Naive thymus-derived CD4-positive, alpha-beta T cell (primary cell): ENCODE measurements around the gene MDFIC. TPM values are rescaled to one million over a fixed set of nuclear protein-coding genes. Genes with fewer than 3 reads are reported as not detected.

Source experiments
- ATAC-seq: fragments of 150-1000 bp; cut with Tn5 transposase; 2 replicates; pipeline ENCODE4 v1.10.0; 2021; ENCODE audit warnings: mild to moderate bottlenecking, moderate library complexity
- CTCF ChIA-PET: fragments of 350-600 bp; sonication (Branson Sonifier 250); formaldehyde crosslinking; loops from one replicate; lab custom pipeline; 2021; ENCODE audit warnings: antibody characterized with exemption; lab: Charles Lee
- POLR2A ChIA-PET: fragments of 350-600 bp; sonication (Branson Sonifier 250); formaldehyde crosslinking; loops from one replicate; lab custom pipeline; 2021; ENCODE audit warnings: antibody characterized with exemption, inconsistent platforms; lab: Charles Lee
- DNase-seq, 9 donors: peaks; one replicate each; pipeline versions ENCODE4 v3.0.0 to v3.0.0-alpha.2; 2020 to 2022; ENCODE audit warnings: mixed read lengths in 1 of 9
- H3K27ac ChIP-seq: one replicate; pipeline ENCODE4 v1.7.0; 2013; ENCODE audit warnings: mild to moderate bottlenecking, low read depth, low read length, moderate library complexity
- H3K27me3 ChIP-seq, 2 donors: one replicate each; pipeline ENCODE4 v1.7.0; 2013; ENCODE audit warnings: low read length in 2 of 2, mild to moderate bottlenecking in 2 of 2, moderate library complexity in 2 of 2; ENCODE audit not compliant: control insufficient read depth in 2 of 2, insufficient read depth in 2 of 2
- H3K36me3 ChIP-seq, 3 experiments: 1 replicate in 2 of 3; 2 replicates in 1 of 3; pipeline ENCODE4 v1.7.0; 2013; ENCODE audit warnings: low read length in 3 of 3, mild to moderate bottlenecking in 3 of 3, moderate library complexity in 1 of 3; ENCODE audit not compliant: insufficient read depth in 3 of 3, control insufficient read depth in 2 of 3
- H3K4me1 ChIP-seq, 2 donors: one replicate each; pipeline ENCODE4 v1.7.0; 2013; ENCODE audit warnings: low read length in 2 of 2, mild to moderate bottlenecking in 2 of 2, moderate library complexity in 1 of 2; ENCODE audit not compliant: control insufficient read depth in 2 of 2, insufficient read depth in 2 of 2
- H3K4me3 ChIP-seq: 2 replicates; pipeline ENCODE4 v1.7.0; 2013; ENCODE audit warnings: mild to moderate bottlenecking, low read length
- H3K9me3 ChIP-seq, 3 experiments: 1 replicate in 2 of 3; 2 replicates in 1 of 3; pipeline ENCODE4 v1.7.0; 2013; ENCODE audit warnings: low read length in 3 of 3; ENCODE audit not compliant: control insufficient read depth in 2 of 3
- H3K27ac Mint-ChIP-seq, 9 donors: one replicate each; pipeline ENCODE4 v1.8.0; 2020 to 2022; ENCODE audit warnings: mixed read lengths in 9 of 9, mild to moderate bottlenecking in 8 of 9, moderate library complexity in 5 of 9, inconsistent platforms in 2 of 9
- H3K27me3 Mint-ChIP-seq, 5 donors: one replicate each; pipeline ENCODE4 v1.8.0; 2021 to 2022; ENCODE audit warnings: mixed read lengths in 5 of 5, mild to moderate bottlenecking in 1 of 5
- H3K36me3 Mint-ChIP-seq, 5 donors: one replicate each; pipeline ENCODE4 v1.8.0; 2020 to 2022; ENCODE audit warnings: mixed read lengths in 5 of 5, mild to moderate bottlenecking in 3 of 5, inconsistent platforms in 1 of 5
- H3K4me1 Mint-ChIP-seq, 7 donors: one replicate each; pipeline ENCODE4 v1.8.0; 2020 to 2022; ENCODE audit warnings: mixed read lengths in 7 of 7, mild to moderate bottlenecking in 3 of 7, inconsistent platforms in 1 of 7
- H3K4me3 Mint-ChIP-seq, 10 donors: one replicate each; pipeline ENCODE4 v1.8.0; 2020 to 2022; ENCODE audit warnings: mild to moderate bottlenecking in 10 of 10, mixed read lengths in 10 of 10, moderate library complexity in 6 of 10, inconsistent platforms in 2 of 10
- H3K9me3 Mint-ChIP-seq, 11 donors: one replicate each; pipeline ENCODE4 v1.8.0; 2020 to 2022; ENCODE audit warnings: mixed read lengths in 11 of 11, mild to moderate bottlenecking in 4 of 11, inconsistent platforms in 1 of 11, moderate library complexity in 1 of 11
- intact Hi-C, 2 donors: fragments of 100-400 bp; cut with micrococcal nuclease; formaldehyde crosslinking; loops; one replicate each; pipeline ENCODE4 v1.15.1; 2023
- polyA plus RNA-seq, 2 donors: library from polyadenylated mRNA; unstranded; fragments of 300-500 nt; fragmentation: Illumina TruSeq; gene quantifications; one replicate each; pipeline ENCODE4 v1.2.3, GENCODE V29; 2021
- total RNA-seq, 6 experiments: library from RNA in 5 of 6; stranded (reverse) in 5 of 6; gene quantifications; 1 replicate in 5 of 6; 2 replicates in 1 of 6; pipeline ENCODE4 v1.2.3 and lab custom pipeline; 2021 to 2026

The MDFIC gene
- total and polyA plus RNA-seq, 7 experiments from 2014 or later = 48.5 to 90.8 (median 58.1) TPM

DNA sequence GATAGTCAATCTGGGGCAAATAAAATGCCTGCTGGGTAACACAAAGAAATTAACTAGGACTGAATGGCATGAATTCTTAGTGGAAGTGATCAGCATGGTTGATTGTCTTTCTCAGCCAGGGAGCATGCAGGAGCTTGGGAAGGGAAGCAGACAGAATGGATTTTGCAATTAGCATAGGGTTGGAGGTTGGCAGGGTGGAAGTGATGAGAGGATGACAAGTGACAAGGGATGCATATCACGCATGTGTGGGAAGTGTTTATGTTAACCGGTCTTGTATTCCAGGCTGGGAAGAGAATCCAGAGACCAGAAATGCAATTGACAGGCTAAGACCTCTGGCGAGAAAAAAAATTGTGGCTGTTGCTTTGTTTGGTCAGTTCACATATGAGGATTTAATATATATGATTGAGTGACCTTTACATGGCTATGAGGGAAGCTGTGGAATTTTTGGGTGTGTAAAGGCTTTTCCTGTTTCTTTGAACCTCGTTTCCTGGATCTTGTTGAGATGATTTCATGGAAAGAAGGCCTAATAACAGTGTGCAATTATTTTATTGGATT, 8.3 kb downstream of the MDFIC start:
- Histone ChIP-seq H3K27ac (peak overlapping the region; percentile 49), H3K36me3 (no peaks in the 10 kb centered on the region), H3K4me1 (peaks cover 70 to 78% of the 10 kb centered on the region in 2 donors), H3K4me3 (peak overlapping the region; percentile 4), H3K27me3 (no peaks in the 10 kb centered on the region), H3K9me3 (no peaks in the 10 kb centered on the region)
- H3K9me3 Mint-ChIP-seq = no peaks in the 10 kb centered on the region
- no peak overlapping the region for H3K4me3 Mint-ChIP-seq
- H3K4me1 Mint-ChIP-seq = peaks cover 21 to 54% (median 39%) of the 10 kb centered on the region in 7 donors
- intact Hi-C loops = loop anchor here (2.0 to 5.0 kb wide), 5 partner anchors 13 to 287 kb away; no protein-coding TSS in a partner anchor
- no peaks in the 10 kb centered on the region for H3K27me3 Mint-ChIP-seq
- ChIA-PET CTCF (no interaction called here), POLR2A (no interaction called here)
- ATAC-seq (no peak), DNase-seq (no peak)
- peak overlapping the region in 1 of 9 donors; percentile 70 for H3K27ac Mint-ChIP-seq
- H3K36me3 Mint-ChIP-seq = peaks cover 0 to 22% (median 0%) of the 10 kb centered on the region in 5 donors

- Histone ChIP-seq H3K9me3 (no peaks in the 10 kb centered on the region), H3K27ac (peak overlapping the region; percentile 49), H3K4me3 (peak overlapping the region; percentile 32), H3K27me3 (no peaks in the 10 kb centered on the region), H3K36me3 (no peaks in the 10 kb centered on the region), H3K4me1 (peaks cover 73 to 76% of the 10 kb centered on the region in 2 donors)
- CTCF ChIA-PET = interaction anchor here (1.0 kb wide), 1 partner anchor 287 kb away, joined by 3 read pairs; no protein-coding TSS in a partner anchor
- DNase-seq (peak in 1 of 9 donors; percentile 13), ATAC-seq (peak; percentile 62)
- Mint-ChIP-seq H3K27ac (peak overlapping the region in 5 of 9 donors; percentile 52 to 89 (median 86)), H3K27me3 (no peaks in the 10 kb centered on the region), H3K9me3 (no peaks in the 10 kb centered on the region), H3K4me3 (peak overlapping the region in 4 of 10 donors; percentile 70 to 83 (median 80)), H3K36me3 (peaks cover 0 to 18% (median 0%) of the 10 kb centered on the region in 5 donors), H3K4me1 (peaks cover 13 to 54% (median 37%) of the 10 kb centered on the region in 7 donors)
- intact Hi-C loops = loop anchor here (1.0 to 5.0 kb wide), 7 partner anchors 8 to 286 kb away; no protein-coding TSS in a partner anchor
- POLR2A ChIA-PET = interaction anchor here (4.1 kb wide), 1 partner anchor 8 kb away, joined by 19 read pairs; no protein-coding TSS in a partner anchor
Measured at GRCh38 chr7:114930829-114931655, 9.1 kb downstream of the MDFIC start.

DNA sequence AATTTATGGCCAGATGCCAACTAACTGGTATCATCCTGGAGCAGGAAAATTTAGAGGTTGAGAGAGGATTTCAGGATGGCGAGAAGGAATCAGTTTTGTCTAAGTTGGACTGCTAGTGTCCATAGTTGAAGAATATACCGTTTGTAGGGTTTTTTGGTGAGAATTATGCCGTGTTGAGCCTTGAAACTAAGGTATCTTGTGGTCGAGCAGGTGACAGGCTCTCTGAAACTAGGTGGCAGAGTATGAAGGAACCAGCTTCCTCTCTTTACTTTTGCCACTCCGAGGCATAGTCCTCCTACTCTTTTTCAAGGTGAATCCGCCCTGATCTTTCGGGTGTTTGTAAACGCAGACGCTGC, 9.7 kb downstream of the MDFIC start:
- POLR2A ChIA-PET = interaction anchor here (4.1 kb wide), 1 partner anchor 8 kb away, joined by 19 read pairs; no protein-coding TSS in a partner anchor
- CTCF ChIA-PET = interaction anchor here (0.6 to 1.0 kb wide), 2 partner anchors 220 to 286 kb away, joined by 3 read pairs; no protein-coding TSS in a partner anchor
- Mint-ChIP-seq H3K4me3 (peak overlapping the region in 4 of 10 donors; percentile 70 to 83 (median 80)), H3K9me3 (no peaks in the 10 kb centered on the region), H3K27ac (peak overlapping the region in 5 of 9 donors; percentile 52 to 89 (median 86)), H3K36me3 (peaks cover 0 to 18% (median 0%) of the 10 kb centered on the region in 5 donors), H3K4me1 (peaks cover 7 to 51% (median 37%) of the 10 kb centered on the region in 7 donors), H3K27me3 (no peaks in the 10 kb centered on the region)
- H3K27me3 ChIP-seq = no peaks in the 10 kb centered on the region
- ATAC-seq (peak; percentile 79), DNase-seq (peak in 7 of 9 donors; percentile 30 to 49 (median 34))
- H3K36me3 ChIP-seq = no peaks in the 10 kb centered on the region
- H3K4me3 ChIP-seq = peak overlapping the region; percentile 32
- H3K4me1 ChIP-seq = peaks cover 73 to 76% of the 10 kb centered on the region in 2 donors
- H3K9me3 ChIP-seq = no peaks in the 10 kb centered on the region
- H3K27ac ChIP-seq = peak overlapping the region; percentile 49
- intact Hi-C loops = loop anchor here (1.0 to 5.0 kb wide), 7 partner anchors 8 to 286 kb away; no protein-coding TSS in a partner anchor

- ChIA-PET POLR2A (interaction anchor here (4.1 kb wide), 1 partner anchor 10 kb away, joined by 19 read pairs; no protein-coding TSS in a partner anchor), CTCF (interaction anchor here (1.2 kb wide), 1 partner anchor 285 kb away, joined by 3 read pairs; no protein-coding TSS in a partner anchor)
- Mint-ChIP-seq H3K36me3 (peaks cover 0 to 20% (median 0%) of the 10 kb centered on the region in 5 donors), H3K9me3 (no peaks in the 10 kb centered on the region), H3K27me3 (no peaks in the 10 kb centered on the region), H3K4me3 (peak overlapping the region in 3 of 10 donors; percentile 78 to 83 (median 82)), H3K4me1 (peaks cover 10 to 52% (median 39%) of the 10 kb centered on the region in 7 donors), H3K27ac (peak overlapping the region in 5 of 9 donors; percentile 13 to 70 (median 29))
- Histone ChIP-seq H3K4me3 (peak overlapping the region; percentile 32), H3K36me3 (no peaks in the 10 kb centered on the region), H3K9me3 (no peaks in the 10 kb centered on the region), H3K4me1 (peaks cover 66 to 68% of the 10 kb centered on the region in 2 donors), H3K27ac (no peak overlapping the region), H3K27me3 (no peaks in the 10 kb centered on the region)
- intact Hi-C loops = loop anchor here in 1 of 2 donors (5.0 kb wide), 1 partner anchor 284 kb away; no protein-coding TSS in a partner anchor
- no peak for DNase-seq
- ATAC-seq = peak; percentile 37
Measured at GRCh38 chr7:114932991-114933390, 11.1 kb downstream of the MDFIC start.

DNA sequence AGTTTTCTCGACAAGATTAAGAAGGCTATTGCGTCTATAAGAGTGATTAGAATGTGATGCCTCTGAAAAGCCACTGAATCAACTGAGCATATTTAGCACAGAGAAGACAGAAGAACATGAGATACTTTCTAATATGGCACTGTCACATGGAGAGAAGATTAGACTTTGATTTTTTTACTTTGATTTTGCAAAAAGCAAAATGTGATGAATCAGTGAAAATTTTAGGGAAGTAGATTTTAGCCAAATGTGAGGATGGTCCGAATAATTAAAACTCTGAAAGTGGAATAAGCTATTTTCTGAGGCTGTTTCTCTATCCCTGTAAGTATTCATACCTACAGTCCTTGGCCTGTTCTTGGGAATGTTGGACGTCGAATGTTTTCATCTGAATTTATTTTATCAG, 11.8 kb downstream of the MDFIC start:
- Histone ChIP-seq H3K9me3 (no peaks in the 10 kb centered on the region), H3K36me3 (no peaks in the 10 kb centered on the region), H3K4me1 (peaks cover 61 to 64% of the 10 kb centered on the region in 2 donors), H3K27me3 (no peaks in the 10 kb centered on the region), H3K27ac (no peak overlapping the region), H3K4me3 (no peak overlapping the region)
- intact Hi-C loops = loop anchor here in 1 of 2 donors (5.0 kb wide), 1 partner anchor 284 kb away; no protein-coding TSS in a partner anchor
- POLR2A ChIA-PET = interaction anchor here (0.7 to 4.1 kb wide), 2 partner anchors 10 to 33 kb away, joined by 3 to 19 read pairs; no protein-coding TSS in a partner anchor
- DNase-seq (no peak), ATAC-seq (no peak)
- Mint-ChIP-seq H3K4me1 (peaks cover 13 to 52% (median 42%) of the 10 kb centered on the region in 7 donors), H3K4me3 (peak overlapping the region in 7 of 10 donors; percentile 9 to 59 (median 29)), H3K9me3 (peaks cover 0 to 1% (median 0%) of the 10 kb centered on the region in 11 donors), H3K27me3 (no peaks in the 10 kb centered on the region), H3K27ac (peak overlapping the region in 3 of 9 donors; percentile 15 to 50 (median 33)), H3K36me3 (peaks cover 0 to 20% (median 0%) of the 10 kb centered on the region in 5 donors)
- CTCF ChIA-PET = no interaction called here

DNA sequence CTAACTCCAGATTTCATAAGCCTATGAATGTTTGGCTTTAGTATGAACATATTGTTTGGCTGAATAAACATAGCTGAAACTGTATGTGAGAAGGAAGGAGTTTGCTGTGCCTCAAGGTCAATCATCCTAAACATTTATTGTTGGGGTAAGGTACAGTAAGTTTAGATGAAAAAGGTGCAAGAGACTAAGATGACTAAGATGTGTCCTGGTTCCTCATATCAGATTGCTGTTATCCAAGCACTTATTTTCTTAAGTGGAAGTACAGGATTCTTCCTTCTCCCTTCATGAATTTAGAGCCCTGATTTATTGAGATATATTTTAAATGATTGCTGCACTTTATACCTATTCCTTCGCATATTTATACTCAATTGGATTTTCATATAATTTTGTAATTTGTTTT, 12.2 kb downstream of the MDFIC start:
- no peaks in the 10 kb centered on the region for H3K9me3 ChIP-seq
- no peak for DNase-seq
- peak overlapping the region in 4 of 9 donors; percentile 15 to 50 (median 26) for H3K27ac Mint-ChIP-seq
- no peak for ATAC-seq
- peaks cover 17 to 52% (median 45%) of the 10 kb centered on the region in 7 donors for H3K4me1 Mint-ChIP-seq
- H3K27me3 Mint-ChIP-seq = no peaks in the 10 kb centered on the region
- no peak overlapping the region for H3K27ac ChIP-seq
- no peaks in the 10 kb centered on the region for H3K36me3 ChIP-seq
- H3K27me3 ChIP-seq = no peaks in the 10 kb centered on the region
- POLR2A ChIA-PET = interaction anchor here (0.5 to 4.1 kb wide), 3 partner anchors 11 to 54 kb away, joined by 3 to 19 read pairs (median 8); no protein-coding TSS in a partner anchor
- CTCF ChIA-PET = interaction anchor here (1.0 kb wide), 1 partner anchor 13 kb away, joined by 3 read pairs; no protein-coding TSS in a partner anchor
- peak overlapping the region in 7 of 10 donors; percentile 8 to 59 (median 29) for H3K4me3 Mint-ChIP-seq
- no peak overlapping the region for H3K4me3 ChIP-seq
- intact Hi-C loops = loop anchor here in 1 of 2 donors (5.0 kb wide), 1 partner anchor 283 kb away; no protein-coding TSS in a partner anchor
- H3K4me1 ChIP-seq = peaks cover 58 to 62% of the 10 kb centered on the region in 2 donors
- peaks cover 0 to 2% (median 0%) of the 10 kb centered on the region in 11 donors for H3K9me3 Mint-ChIP-seq
- peaks cover 0 to 20% (median 0%) of the 10 kb centered on the region in 5 donors for H3K36me3 Mint-ChIP-seq
